ENCODE results near the gene CBFA2T2. TPM values are rescaled to one million over a fixed set of nuclear protein-coding genes. Genes with fewer than 3 reads are reported as not detected.

The CBFA2T2 gene
- total and polyA plus RNA-seq, 2 donors (not counting 1 experiment from before 2014, with no cell fraction given), result 26.9 to 30.0 TPM

DNA sequence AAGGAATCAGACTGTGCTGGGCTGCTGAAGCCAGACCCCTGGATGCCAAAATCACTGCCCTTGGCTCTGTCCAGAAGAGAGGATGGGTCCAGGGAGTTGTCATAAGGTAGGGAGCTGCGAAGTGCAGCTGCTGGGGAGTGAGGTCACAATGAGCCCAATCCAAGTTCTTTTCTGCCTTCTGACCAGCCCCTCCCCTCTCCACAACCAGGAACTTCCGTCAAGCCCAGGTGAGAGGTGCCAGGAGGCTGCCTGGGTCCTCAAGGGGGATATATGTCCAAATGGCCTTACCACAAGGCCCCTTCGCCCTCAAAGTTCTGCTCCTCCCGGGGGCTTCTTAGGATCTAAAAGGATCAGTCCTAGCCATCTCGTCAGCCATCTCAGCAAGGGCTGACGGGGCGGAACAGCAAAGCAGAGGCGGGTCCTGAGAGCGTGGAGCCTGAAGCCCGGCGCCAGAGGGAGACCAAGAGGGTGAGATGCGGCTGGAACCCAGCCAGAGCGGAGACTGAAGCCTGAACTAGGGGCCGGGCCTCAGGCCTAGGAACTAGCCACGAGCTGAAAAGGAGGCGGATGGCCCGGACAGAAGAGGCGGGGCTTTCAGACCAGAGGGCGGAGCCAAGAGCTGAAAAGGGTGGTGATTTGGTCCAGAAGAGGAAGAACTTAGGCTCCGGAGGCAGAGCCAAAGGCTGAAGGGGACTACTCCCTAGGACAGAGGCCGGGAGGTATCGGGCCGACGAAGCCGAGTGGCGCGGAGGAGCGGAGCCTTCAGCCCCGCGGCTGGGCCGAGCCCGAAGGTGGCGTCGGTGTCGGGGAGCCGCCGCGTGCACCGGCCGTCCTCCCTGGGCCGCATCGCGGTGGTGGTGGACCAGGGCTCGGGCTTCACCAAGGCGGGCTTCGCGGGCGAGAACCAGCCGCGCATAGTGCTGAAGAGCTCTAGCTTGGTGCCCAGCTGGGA is 176.7 kb downstream of the CBFA2T2 start, which contains the start of gene ACTL10:
ACTL10 (plus strand) TSS at position 651 of the 952 bp plus-strand sequence. CDS start 555 bp downstream, outside the sequence.
- Mint-ChIP-seq H3K27ac (peak within 1 kb of the TSS; percentile 96), H3K27me3 (no peaks in the 10 kb centered on the region), H3K9me3 (ENCODE audit: insufficient read depth) (no peaks in the 10 kb centered on the region), H3K4me1 (peaks cover 36% of the 10 kb centered on the region), H3K4me3 (peak within 1 kb of the TSS; percentile 98)
- CTCF ChIA-PET, result interaction anchor here (0.6 to 6.1 kb wide), 22 partner anchors 8 to 366 kb away, joined by 3 to 61 read pairs (median 8); partner anchors contain the start of genes CBFA2T2, CDK5RAP1, PXMP4 and ZNF341
- ATAC-seq (ENCODE audit: low read depth) (peak; percentile 73), DNase-seq (peak; percentile 92)
- TF ChIP-seq EZH2 (IDR thresholded peaks at IDR 0.05; ENCODE audit: borderline replicate concordance, insufficient read depth, low read depth, low read length, poor library complexity, severe bottlenecking) (no peak), CTCF (IDR thresholded peaks at IDR 0.05) (no peak)
- H3K27ac ChIP-seq (ENCODE audit: low read length in 2 of 2), result peak within 1 kb of the TSS; percentile 55 to 59
- peak within 1 kb of the TSS; percentile 98 for H3K4me2 ChIP-seq (replicated peaks; ENCODE audit: low read depth, low read length, poor library complexity, severe bottlenecking)
- 7% methylated on average over 49 of the region's 50 CpGs for WGBS (ENCODE audit: insufficient coverage)
- no peaks in the 10 kb centered on the region for H3K9me3 ChIP-seq (ENCODE audit: control extremely low read depth in 1 of 3, control insufficient read depth in 2 of 3, insufficient read depth in 1 of 3, low read length in 2 of 3)
- H3K79me2 ChIP-seq (ENCODE audit: control insufficient read depth, insufficient read depth, low read length), result peaks cover 6% of the 10 kb centered on the region
- no peaks in the 10 kb centered on the region for H3K27me3 ChIP-seq (replicated peaks in 1 of 4; ENCODE audit: control extremely low read depth in 1 of 4, control insufficient read depth in 3 of 4, insufficient read depth in 4 of 4, low read length in 3 of 4)
- H3K36me3 ChIP-seq (replicated peaks in 1 of 2; ENCODE audit: control extremely low read depth in 1 of 2, control insufficient read depth in 1 of 2, extremely low read depth in 1 of 2, insufficient read depth in 2 of 2, low read length in 1 of 2), result no peaks in the 10 kb centered on the region
- intact Hi-C loops (cut with micrococcal nuclease), result loop anchor here (1.0 to 5.0 kb wide), 8 partner anchors 8 to 401 kb away; partner anchors contain the start of genes CDK5RAP1, CHMP4B, E2F1 and NECAB3
- H2AFZ ChIP-seq (ENCODE audit: insufficient read depth, low read depth, low read length, poor library complexity, severe bottlenecking), result peak within 1 kb of the TSS; percentile 82
- peak within 1 kb of the TSS; percentile 67 for H3K9ac ChIP-seq (ENCODE audit: low read length)
- POLR2A ChIA-PET, result interaction anchor here (0.6 to 2.4 kb wide), 9 partner anchors 13 to 568 kb away, joined by 3 to 12 read pairs (median 6); partner anchors contain the start of genes CDK5RAP1, EIF2S2, PXMP4 and RALY
- no peaks in the 10 kb centered on the region for H4K20me1 ChIP-seq (ENCODE audit: control insufficient read depth, insufficient read depth, low read length, poor library complexity, severe bottlenecking)
- peak within 1 kb of the TSS; percentile 26 to 79 (median 68) for H3K4me3 ChIP-seq (ENCODE audit: control extremely low read depth in 1 of 5, extremely low read depth in 1 of 5, insufficient read depth in 1 of 5, low read depth in 2 of 5, low read length in 4 of 5)
- H3K4me1 ChIP-seq (ENCODE audit: control insufficient read depth in 2 of 2, insufficient read depth in 2 of 2, low read length in 2 of 2), result peaks cover 18 to 44% of the 10 kb centered on the region in 2 donors

Measured in B cell (primary cell).